HCT116 (cell line): ENCODE measurements around the gene PRR14L. TPM values are rescaled to one million over a fixed set of nuclear protein-coding genes. Genes with fewer than 3 reads are reported as not detected.

Source experiments
- ATAC-seq: fragments of 200-7000 bp; cut with Tn5 transposase; 2 replicates; pipeline ENCODE4 v1.9.1; 2020; ENCODE audit warnings: mild to moderate bottlenecking, moderate library complexity
- BruUV-seq: library from RNA; stranded (reverse); fragments of 400-500 nt; replicated peaks from 2 replicates; lab custom pipeline; 2021; lab: Mats Ljungman, UMichigan
- CTCF ChIA-PET: fragments of 300-600 bp; sonication (Branson Sonifier 250); formaldehyde crosslinking; loops from one replicate; lab custom pipeline; 2021; ENCODE audit warnings: antibody characterized with exemption; lab: Charles Lee
- POLR2A ChIA-PET: fragments of 300-600, 350-600 bp; sonication (Branson Sonifier 250); formaldehyde crosslinking; loops from one replicate; lab custom pipeline; 2021; ENCODE audit warnings: antibody characterized with exemption; lab: Charles Lee
- RAD21 ChIA-PET, 2 experiments: fragments of 300-600 bp; sonication (Branson Sonifier 250); formaldehyde crosslinking; loops; one replicate each; lab custom pipeline; 2023; ENCODE audit warnings: low total read pairs in 2 of 2; ENCODE audit not compliant: uncharacterized antibody in 2 of 2, unreplicated experiment in 2 of 2, low non-redundant PET in 1 of 2; lab: Charles Lee
- DNase-seq: peaks from one replicate; pipeline ENCODE4 v3.0.0-alpha.2; 2010; ENCODE audit warnings: low read depth, low spot score
- H2AFZ ChIP-seq: fragments of 200-600 bp; shearing (Covaris generic), sonication (generic); 2 replicates; pipeline ENCODE4 v1.6.1; 2017; ENCODE audit warnings: low read depth, mixed run types, mixed read lengths, antibody characterized with exemption, low read length; ENCODE audit not compliant: poor library complexity, severe bottlenecking
- H3K27ac ChIP-seq: 2 replicates; pipeline ENCODE4 v1.5.1; 2012; ENCODE audit warnings: low read depth, low read length
- H3K27me3 ChIP-seq: fragments of 200-600 bp; sonication (generic); 2 replicates; pipeline ENCODE4 v1.6.1; 2016; ENCODE audit warnings: mixed run types, low read length, mixed read lengths; ENCODE audit not compliant: insufficient read depth
- H3K36me3 ChIP-seq, 2 experiments: fragments of 200-500 bp in 1 of 2; fragments of 200-600 bp in 1 of 2; sonication (Bioruptor generic) in 1 of 2; sonication (generic) in 1 of 2; 2 replicates each; pipeline versions ENCODE4 v1.5.1 to v1.6.1; 2014 to 2016; ENCODE audit warnings: low read length in 2 of 2, inconsistent platforms in 1 of 2, mixed read lengths in 1 of 2, mixed run types in 1 of 2; ENCODE audit not compliant: insufficient read depth in 2 of 2, control insufficient read depth in 1 of 2
- H3K4me1 ChIP-seq, 2 experiments: fragments of 200-600 bp in 1 of 2; sonication (generic) in 1 of 2; 2 replicates each; pipeline versions ENCODE4 v1.5.1 to v1.6.1; 2012 to 2017; ENCODE audit warnings: low read length in 2 of 2, inconsistent platforms in 1 of 2, mild to moderate bottlenecking in 1 of 2, mixed read lengths in 1 of 2, mixed run types in 1 of 2, moderate library complexity in 1 of 2; ENCODE audit not compliant: insufficient read depth in 2 of 2, control insufficient read depth in 1 of 2
- H3K4me2 ChIP-seq: fragments of 200-600 bp; sonication (generic); 2 replicates; pipeline ENCODE4 v1.6.1; 2017; ENCODE audit warnings: mixed run types, low read length, mixed read lengths
- H3K4me3 ChIP-seq, 2 experiments: fragments of 200-600 bp in 1 of 2; sonication (generic) in 1 of 2; replicated peaks in 1 of 2; 2 replicates each; pipeline ENCODE4 v1.5.1; 2011 to 2016; ENCODE audit warnings: low read length in 2 of 2, control low read depth in 1 of 2, low read depth in 1 of 2, mild to moderate bottlenecking in 1 of 2, mixed read lengths in 1 of 2, mixed run types in 1 of 2
- H3K79me2 ChIP-seq: fragments of 200-600 bp; sonication (generic); 2 replicates; pipeline ENCODE4 v1.6.1; 2017; ENCODE audit warnings: mild to moderate bottlenecking, mixed run types, low read length, moderate library complexity, mixed read lengths; ENCODE audit not compliant: insufficient read depth
- H3K9ac ChIP-seq: fragments of 200-600 bp; sonication (generic); 2 replicates; pipeline ENCODE4 v1.6.1; 2016; ENCODE audit warnings: low read length, mixed read lengths
- H3K9me2 ChIP-seq: fragments of 200-600 bp; sonication (generic), shearing (Covaris generic); 2 replicates; pipeline ENCODE4 v1.6.1; 2017; ENCODE audit warnings: mixed run types, mild to moderate bottlenecking, moderate library complexity; ENCODE audit not compliant: insufficient read depth
- H3K9me3 ChIP-seq, 2 experiments: fragments of 200-500 bp in 1 of 2; fragments of 200-600 bp in 1 of 2; sonication (Bioruptor generic) in 1 of 2; sonication (generic) in 1 of 2; 2 replicates each; pipeline ENCODE4 v1.6.1; 2014 to 2017; ENCODE audit warnings: low read length in 2 of 2, mixed read lengths in 2 of 2, inconsistent platforms in 1 of 2, low read depth in 1 of 2, mild to moderate bottlenecking in 1 of 2, mixed run types in 1 of 2, moderate library complexity in 1 of 2; ENCODE audit not compliant: control insufficient read depth in 1 of 2, insufficient read depth in 1 of 2
- H4K20me1 ChIP-seq: fragments of 200-600 bp; sonication (generic), shearing (Covaris generic); 2 replicates; pipeline ENCODE4 v1.6.1; 2017; ENCODE audit warnings: mixed run types, mild to moderate bottlenecking, moderate library complexity; ENCODE audit not compliant: insufficient read depth
- ATF3 ChIP-seq: IDR thresholded peaks from 2 replicates; pipeline ENCODE4 v1.6.1; 2012
- CEBPB ChIP-seq: IDR thresholded peaks from 2 replicates; pipeline ENCODE4 v1.6.1; 2012; ENCODE audit warnings: low read depth
- EGR1 ChIP-seq: IDR thresholded peaks from 2 replicates; pipeline ENCODE4 v1.6.1; 2012; ENCODE audit warnings: low read depth
- FOSL1 ChIP-seq: IDR thresholded peaks from 2 replicates; pipeline ENCODE4 v1.6.1; 2012; ENCODE audit warnings: low read depth
- MAX ChIP-seq: IDR thresholded peaks from 2 replicates; pipeline ENCODE4 v1.6.1; 2012
- POLR2A ChIP-seq: IDR thresholded peaks from 2 replicates; pipeline ENCODE4 v1.7.0; 2011; ENCODE audit warnings: borderline replicate concordance; ENCODE audit not compliant: insufficient read depth, insufficient read length; ENCODE audit errors: extremely low read depth
- POLR2AphosphoS5 ChIP-seq: IDR thresholded peaks from 2 replicates; pipeline ENCODE4 v1.6.1; 2011; ENCODE audit warnings: mild to moderate bottlenecking, low read depth, low read length, moderate library complexity
- RAD21 ChIP-seq: IDR thresholded peaks from 2 replicates; pipeline ENCODE4 v1.6.1; 2012; ENCODE audit warnings: low read depth, mild to moderate bottlenecking
- SP1 ChIP-seq: IDR thresholded peaks from 2 replicates; pipeline ENCODE4 v1.6.1; 2012; ENCODE audit warnings: low read depth
- YY1 ChIP-seq: IDR thresholded peaks from 2 replicates; pipeline ENCODE4 v1.6.1; 2011; ENCODE audit warnings: low read length, low read depth, moderate library complexity, mild to moderate bottlenecking; ENCODE audit not compliant: insufficient replicate concordance; ENCODE audit errors: extremely low read depth
- ZFX ChIP-seq: fragments of 450-650 bp; IDR thresholded peaks from 2 replicates; pipeline ENCODE4 v1.6.1; 2017
- ZNF274 ChIP-seq: fragments of 200-500 bp; sonication (Bioruptor generic); IDR thresholded peaks from 2 replicates; pipeline ENCODE4 v1.6.1; 2014; ENCODE audit warnings: mild to moderate bottlenecking, low read depth, low read length, inconsistent platforms
- intact Hi-C: fragments of 100-400 bp; cut with micrococcal nuclease; formaldehyde crosslinking; loops from 2 replicates; pipeline ENCODE4 v1.10.0; 2022
- total RNA-seq: library from RNA; stranded (reverse); gene quantifications from one replicate; pipeline ENCODE4 v1.2.1, GENCODE V29; 2021; ENCODE audit not compliant: unreplicated experiment

PRR14L gene
- total RNA-seq, 1 experiment from 2014 or later = 61.5 TPM

GRCh38 chr22:31733580-31734079, 16.3 kb downstream of the PRR14L start:
- Histone ChIP-seq H3K36me3 (peaks cover 3 to 4% of the 10 kb centered on the region in 2 experiments; a peak in 2 of 4 replicates), H3K4me2 (no peak overlapping the region), H3K27ac (no peak overlapping the region), H3K9me2 (no peaks in the 10 kb centered on the region), H3K4me3 (no peak overlapping the region), H4K20me1 (no peaks in the 10 kb centered on the region), H3K27me3 (no peaks in the 10 kb centered on the region), H3K9me3 (no peaks in the 10 kb centered on the region), H2AFZ (no peak overlapping the region), H3K4me1 (peaks cover 0 to 12% of the 10 kb centered on the region in 2 experiments; a peak in 1 of 4 replicates), H3K9ac (no peak overlapping the region), H3K79me2 (peaks cover 83% of the 10 kb centered on the region)
- no peak for ATAC-seq
- ChIA-PET RAD21 (no interaction called here), POLR2A (no interaction called here), CTCF (no interaction called here)
- DNase-seq = no peak
- BruUV-seq = no TSS peak
- intact Hi-C loops = no loop called here
- TF ChIP-seq ATF3 = no peak
- no peak for TF ChIP-seq ZNF274
- TF ChIP-seq CEBPB = no peak
- no peak for TF ChIP-seq SP1
- no peak for TF ChIP-seq RAD21
- no peak for TF ChIP-seq ZFX
- TF ChIP-seq FOSL1 = no peak
- no peak for TF ChIP-seq POLR2A

DNA sequence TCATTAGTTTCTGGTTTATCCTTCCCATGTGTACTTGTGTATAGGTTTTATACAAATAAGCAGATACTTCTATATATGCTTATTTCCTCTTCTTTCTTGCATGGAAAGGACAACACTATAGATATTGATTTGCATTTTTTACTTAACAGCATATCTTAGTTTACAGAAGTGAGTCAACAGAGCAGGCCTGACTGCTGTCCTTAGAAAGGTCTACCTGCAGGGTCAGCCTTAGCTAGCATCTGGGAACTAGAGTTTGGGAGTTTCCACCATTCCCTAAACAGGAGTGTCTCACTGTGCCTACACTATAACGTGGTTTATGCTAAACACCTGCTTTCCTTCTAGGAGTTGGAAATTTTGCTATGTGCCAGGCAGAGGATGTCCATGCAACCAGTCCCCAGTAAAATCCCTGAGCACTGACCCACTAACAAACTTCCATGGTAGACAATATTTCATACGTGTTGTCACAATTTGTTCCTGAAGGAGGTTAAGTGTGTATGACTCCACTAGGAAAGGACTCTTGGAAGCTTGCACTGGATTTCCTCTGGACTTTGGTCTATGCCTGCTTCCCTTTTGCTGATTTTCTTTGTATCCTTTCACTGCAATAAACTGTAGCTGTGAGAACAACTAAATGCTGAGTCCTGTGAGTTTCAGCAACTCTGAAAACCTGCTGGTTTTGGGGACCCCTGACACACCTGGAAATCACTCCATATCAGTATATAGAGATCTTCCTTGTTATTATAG, 17.7 kb downstream of the PRR14L start:
- DNase-seq = no peak
- ChIA-PET RAD21 (no interaction called here), CTCF (no interaction called here), POLR2A (no interaction called here)
- Histone ChIP-seq H3K9me2 (no peaks in the 10 kb centered on the region), H3K9ac (no peak overlapping the region), H3K4me1 (peaks cover 0 to 12% of the 10 kb centered on the region in 2 experiments; a peak in 1 of 4 replicates), H3K4me2 (no peak overlapping the region), H3K79me2 (peaks cover 79% of the 10 kb centered on the region), H2AFZ (no peak overlapping the region), H3K27me3 (no peaks in the 10 kb centered on the region), H4K20me1 (no peaks in the 10 kb centered on the region), H3K36me3 (no peaks in the 10 kb centered on the region), H3K4me3 (no peak overlapping the region), H3K27ac (no peak overlapping the region), H3K9me3 (no peaks in the 10 kb centered on the region)
- BruUV-seq = no TSS peak
- no peak for ATAC-seq
- intact Hi-C loops = no loop called here
- TF ChIP-seq YY1 (no peak), EGR1 (no peak), POLR2AphosphoS5 (no peak), MAX (no peak)
